Spleen (tissue), 11 donors: ENCODE data around the gene METTL8. TPM values are rescaled to one million over a fixed set of nuclear protein-coding genes. Genes with fewer than 3 reads are reported as not detected.

Source experiments
- DNase-seq: peaks from one replicate; pipeline ENCODE4 v3.0.0-alpha.2; 2020
- H3K27ac ChIP-seq, 8 donors: fragments of 200-600 bp; sonication (generic) in 7 of 8; 1 replicate in 4 of 8; 2 replicates in 4 of 8; pipeline versions ENCODE4 v1.5.0 to v1.8.0; 2016 to 2021; ENCODE audit warnings: inconsistent platforms in 4 of 8, mild to moderate bottlenecking in 4 of 8, moderate library complexity in 1 of 8
- H3K27me3 ChIP-seq, 7 donors: fragments of 200-600 bp; sonication (generic) in 6 of 7; replicated peaks in 1 of 7; 1 replicate in 4 of 7; 2 replicates in 3 of 7; pipeline versions ENCODE4 v1.5.0 to v1.8.0; 2016 to 2021; ENCODE audit warnings: inconsistent platforms in 3 of 7, mild to moderate bottlenecking in 1 of 7
- H3K36me3 ChIP-seq, 6 donors: fragments of 200-600 bp; sonication (generic) in 5 of 6; 1 replicate in 4 of 6; 2 replicates in 2 of 6; pipeline versions ENCODE4 v1.5.0 to v1.8.0; 2016 to 2021; ENCODE audit warnings: inconsistent platforms in 2 of 6
- H3K4me1 ChIP-seq, 6 donors: fragments of 200-600 bp; sonication (generic) in 5 of 6; 1 replicate in 3 of 6; 2 replicates in 3 of 6; pipeline versions ENCODE4 v1.5.0 to v1.8.0; 2016 to 2021; ENCODE audit warnings: inconsistent platforms in 3 of 6
- H3K4me3 ChIP-seq, 8 donors: fragments of 200-600 bp; sonication (generic) in 7 of 8; 1 replicate in 4 of 8; 2 replicates in 4 of 8; pipeline versions ENCODE4 v1.5.0 to v1.8.0; 2016 to 2021; ENCODE audit warnings: inconsistent platforms in 4 of 8, mild to moderate bottlenecking in 4 of 8, moderate library complexity in 2 of 8
- H3K9me3 ChIP-seq, 8 donors: fragments of 200-600 bp; sonication (generic) in 7 of 8; 1 replicate in 4 of 8; 2 replicates in 4 of 8; pipeline versions ENCODE4 v1.5.0 to v1.8.0; 2016 to 2021; ENCODE audit warnings: inconsistent platforms in 4 of 8
- POLR2A ChIP-seq, 3 donors: fragments of 450-650 bp; IDR thresholded peaks; one replicate each; pipeline ENCODE4 v1.5.1; 2017; ENCODE audit warnings: antibody characterized with exemption in 3 of 3, mild to moderate bottlenecking in 1 of 3
- POLR2AphosphoS5 ChIP-seq, 3 donors: sonication (generic); formaldehyde crosslinking; IDR thresholded peaks; one replicate each; pipeline ENCODE4 v1.5.1; 2017; ENCODE audit warnings: antibody characterized with exemption in 3 of 3
- WGBS, 5 donors: extraction: QIAGEN DNeasy Blood & Tissue Kit in 3 of 5; methylation state at CpG; one replicate each; pipeline versions ENCODE4 v1.1.5 to v1.1.7; 2013 to 2018; 5-methylcytosine and 5-hydroxymethylcytosine counted together
- intact Hi-C: fragments of 100-400 bp; cut with DNase I; formaldehyde crosslinking; loops from one replicate; pipeline ENCODE4 v1.15.0; 2023; ENCODE audit warnings: low total_unique reads
- polyA plus RNA-seq, 3 donors: library from polyadenylated mRNA; stranded (reverse); fragments of 200-250 nt; gene quantifications; one replicate each; pipeline ENCODE4 v1.2.1, GENCODE V29; 2013
- total RNA-seq, 7 donors: library from RNA; depleted of rRNA in 3 of 7; stranded (reverse); fragments of >200 nt in 3 of 7; fragmentation: NEBNext Ultra II Directional in 4 of 7; extraction: Animal tissue kit (Norgen Biotek cat#: 25700) in 4 of 7; gene quantifications; one replicate each; pipeline versions ENCODE4 v1.1.0 to v1.2.1, GENCODE V29; 2016 to 2021
- TF ChIP-seq, protein P1 (sequence below), 11 experiments: fragments of 200-600 bp in 7 of 11; fragments of 450-650 bp in 4 of 11; sonication (generic) in 4 of 11; IDR thresholded peaks in 8 of 11; conservative IDR thresholded peaks in 3 of 11; 1 replicate in 7 of 11; 2 replicates in 4 of 11; pipeline versions ENCODE4 v1.4.0 to v1.8.0; 2016 to 2021; ENCODE audit warnings: antibody characterized with exemption in 11 of 11, inconsistent platforms in 4 of 11, mild to moderate bottlenecking in 1 of 11
- donor health status: healthy with polysubstance abuse.
- donor health status: DM: no; HTN: no; CAD: no; lungs with moderate emphysema.
- donor health status: DM: no; HTN: no; CAD: no.
- donor health status: Bipolar disorder and iron deficiency.
- donor health status: healthy.
- donor health status: DM: no; HTN: no; CAD: no.
- donor health status: DM: yes; HTN: yes; CAD: no.

The METTL8 gene
- total and polyA plus RNA-seq, 10 donors: 15.4 to 48.7 (median 24.7) TPM

DNA sequence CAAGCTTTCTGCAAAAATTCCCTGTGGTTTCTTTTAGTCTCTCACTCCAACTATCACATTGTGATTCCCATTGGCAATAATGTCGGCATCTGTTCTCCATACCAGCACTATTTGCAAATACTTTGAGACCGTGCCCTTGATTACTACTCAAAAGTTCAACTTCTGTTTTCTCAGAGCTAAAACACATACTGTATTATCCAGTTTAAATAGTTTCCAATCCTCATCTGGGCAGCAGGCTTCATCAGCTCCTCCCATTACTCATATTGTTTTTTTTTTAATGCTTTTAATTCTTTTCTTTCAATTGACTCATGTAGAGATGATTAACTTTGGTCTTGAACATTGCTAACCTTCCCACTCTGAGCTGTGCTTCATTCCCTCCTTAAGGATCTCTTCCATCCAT lies 135.8 kb downstream of the METTL8 start:
- Histone ChIP-seq H3K27ac (no peak overlapping the region), H3K4me3 (no peak overlapping the region), H3K9me3 (no peaks in the 10 kb centered on the region), H3K36me3 (no peaks in the 10 kb centered on the region), H3K4me1 (no peaks in the 10 kb centered on the region), H3K27me3 (no peaks in the 10 kb centered on the region)
- TF ChIP-seq, protein P1, sequence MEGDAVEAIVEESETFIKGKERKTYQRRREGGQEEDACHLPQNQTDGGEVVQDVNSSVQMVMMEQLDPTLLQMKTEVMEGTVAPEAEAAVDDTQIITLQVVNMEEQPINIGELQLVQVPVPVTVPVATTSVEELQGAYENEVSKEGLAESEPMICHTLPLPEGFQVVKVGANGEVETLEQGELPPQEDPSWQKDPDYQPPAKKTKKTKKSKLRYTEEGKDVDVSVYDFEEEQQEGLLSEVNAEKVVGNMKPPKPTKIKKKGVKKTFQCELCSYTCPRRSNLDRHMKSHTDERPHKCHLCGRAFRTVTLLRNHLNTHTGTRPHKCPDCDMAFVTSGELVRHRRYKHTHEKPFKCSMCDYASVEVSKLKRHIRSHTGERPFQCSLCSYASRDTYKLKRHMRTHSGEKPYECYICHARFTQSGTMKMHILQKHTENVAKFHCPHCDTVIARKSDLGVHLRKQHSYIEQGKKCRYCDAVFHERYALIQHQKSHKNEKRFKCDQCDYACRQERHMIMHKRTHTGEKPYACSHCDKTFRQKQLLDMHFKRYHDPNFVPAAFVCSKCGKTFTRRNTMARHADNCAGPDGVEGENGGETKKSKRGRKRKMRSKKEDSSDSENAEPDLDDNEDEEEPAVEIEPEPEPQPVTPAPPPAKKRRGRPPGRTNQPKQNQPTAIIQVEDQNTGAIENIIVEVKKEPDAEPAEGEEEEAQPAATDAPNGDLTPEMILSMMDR (IDR thresholded peaks at IDR 0.05 in 8 of 11, conservative IDR thresholded peaks at IDR 0.05 in 3 of 11): no peak
- TF ChIP-seq POLR2AphosphoS5 (IDR thresholded peaks at IDR 0.05) (no peak), POLR2A (IDR thresholded peaks at IDR 0.05) (no peak)
- intact Hi-C loops: no loop called here
- no peak for DNase-seq
- WGBS, 5 donors: 89 to 96% (median 95%) methylated on average over 2 of the region's 2 CpGs

GRCh38 chr2:171294608-171295007 lies 139.2 kb downstream of the METTL8 start:
- TF ChIP-seq, protein P1 (IDR thresholded peaks at IDR 0.05 in 8 of 11, conservative IDR thresholded peaks at IDR 0.05 in 3 of 11): no peak
- TF ChIP-seq POLR2A (IDR thresholded peaks at IDR 0.05) (no peak), POLR2AphosphoS5 (IDR thresholded peaks at IDR 0.05) (no peak)

GRCh38 chr2:171293661-171294060 lies 140.1 kb downstream of the METTL8 start:
- Histone ChIP-seq H3K27me3 (no peaks in the 10 kb centered on the region), H3K27ac (no peak overlapping the region), H3K4me3 (no peak overlapping the region), H3K36me3 (no peaks in the 10 kb centered on the region), H3K9me3 (no peaks in the 10 kb centered on the region), H3K4me1 (no peaks in the 10 kb centered on the region)
- no peak for DNase-seq
- TF ChIP-seq POLR2A (IDR thresholded peaks at IDR 0.05) (no peak), POLR2AphosphoS5 (IDR thresholded peaks at IDR 0.05) (no peak)
- TF ChIP-seq, protein P1 (IDR thresholded peaks at IDR 0.05 in 8 of 11, conservative IDR thresholded peaks at IDR 0.05 in 3 of 11): no peak
- WGBS, 5 donors: 88 to 93% (median 89%) methylated on average over 5 of the region's 5 CpGs
- intact Hi-C loops: no loop called here

More at GRCh38 chr2:171294608-171295007, 139.2 kb downstream of the METTL8 start:
- Histone ChIP-seq H3K27ac (no peak overlapping the region), H3K27me3 (no peaks in the 10 kb centered on the region), H3K4me3 (no peak overlapping the region), H3K4me1 (no peaks in the 10 kb centered on the region), H3K9me3 (no peaks in the 10 kb centered on the region), H3K36me3 (no peaks in the 10 kb centered on the region)
- intact Hi-C loops: no loop called here
- no peak for DNase-seq
- 92 to 95% (median 94%) methylated on average over 5 of the region's 5 CpGs for WGBS, 5 donors

DNA sequence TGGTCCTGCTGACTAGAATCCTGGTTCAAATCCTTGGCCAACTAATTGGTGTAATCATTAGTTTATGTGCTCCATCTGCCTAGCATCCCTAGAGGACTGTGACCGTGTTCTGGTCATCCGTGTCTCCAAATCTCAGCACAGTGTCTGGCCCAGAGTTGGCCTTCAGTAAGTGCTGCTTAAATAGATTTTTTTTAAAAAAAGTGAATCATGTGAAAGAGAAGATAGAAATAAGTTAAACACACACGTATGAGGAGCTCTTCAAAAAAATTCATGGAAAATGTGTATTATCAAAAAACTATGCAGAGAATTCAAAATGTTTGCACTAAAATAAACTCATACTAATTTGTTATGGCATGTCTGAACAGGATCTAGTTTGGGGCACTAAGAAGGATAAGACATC lies 143.8 kb downstream of the METTL8 start:
- no peak overlapping the region for H3K27ac ChIP-seq
- intact Hi-C loops: no loop called here
- H3K9me3 ChIP-seq: no peaks in the 10 kb centered on the region
- DNase-seq: no peak
- no peak for TF ChIP-seq POLR2A (IDR thresholded peaks at IDR 0.05)
- TF ChIP-seq, protein P1 (IDR thresholded peaks at IDR 0.05 in 8 of 11, conservative IDR thresholded peaks at IDR 0.05 in 3 of 11): no peak
- no peaks in the 10 kb centered on the region for H3K27me3 ChIP-seq
- H3K4me3 ChIP-seq: no peak overlapping the region
- H3K4me1 ChIP-seq: no peaks in the 10 kb centered on the region
- no peaks in the 10 kb centered on the region for H3K36me3 ChIP-seq
- 88 to 96% (median 94%) methylated on average over 3 of the region's 3 CpGs for WGBS, 5 donors
